NCI-H526 (cell line): Measurements from ENCODE around the gene MTHFD2.
"Not testable (repeated sequence)": the region's sequence is repeated elsewhere in the genome, so short reads cannot be mapped to it uniquely, and the experiment has no call there.

Experiments used
- DNase-seq, 2 experiments: peaks; one replicate each; lab custom pipeline; 2025; lab: John Stamatoyannopoulos, UW

Gene MTHFD2

GRCh38 chr2:74198023-74198460 is 373 bp upstream of the MTHFD2 start:
- DNase-seq = no peak

- DNase-seq = peak in 1 of 2 experiments; percentile 49
Measured at GRCh38 chr2:74199275-74199701, 873 bp downstream of the MTHFD2 start.

GRCh38 chr2:74199871-74200305 is 1.5 kb downstream of the MTHFD2 start:
- DNase-seq = no peak

GRCh38 chr2:74201196-74201595 is 2.8 kb downstream of the MTHFD2 start:
- no peak for DNase-seq

- DNase-seq = no peak
Measured at GRCh38 chr2:74201596-74201995, 3.2 kb downstream of the MTHFD2 start.

GRCh38 chr2:74204436-74204835 is 6.0 kb downstream of the MTHFD2 start:
- no peak for DNase-seq

DNA sequence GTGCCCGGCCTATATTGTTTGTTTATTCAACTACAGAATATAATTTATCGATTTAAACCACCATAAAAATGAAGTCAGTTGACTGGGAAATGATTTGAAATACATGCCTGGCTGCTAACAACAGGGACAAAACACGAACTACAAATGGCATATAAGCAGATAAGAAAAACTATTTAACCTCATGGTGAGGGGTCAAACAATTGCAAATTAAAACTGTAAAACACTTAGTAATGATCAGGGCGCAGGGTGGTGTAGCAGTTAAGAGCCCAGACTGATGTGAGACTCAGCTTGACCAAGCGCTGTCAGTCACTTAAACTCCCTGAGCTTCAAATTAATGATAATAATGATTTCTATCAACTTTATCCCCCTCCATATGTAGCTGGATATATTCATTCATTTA is 6.7 kb downstream of the MTHFD2 start:
- DNase-seq = no peak

DNA sequence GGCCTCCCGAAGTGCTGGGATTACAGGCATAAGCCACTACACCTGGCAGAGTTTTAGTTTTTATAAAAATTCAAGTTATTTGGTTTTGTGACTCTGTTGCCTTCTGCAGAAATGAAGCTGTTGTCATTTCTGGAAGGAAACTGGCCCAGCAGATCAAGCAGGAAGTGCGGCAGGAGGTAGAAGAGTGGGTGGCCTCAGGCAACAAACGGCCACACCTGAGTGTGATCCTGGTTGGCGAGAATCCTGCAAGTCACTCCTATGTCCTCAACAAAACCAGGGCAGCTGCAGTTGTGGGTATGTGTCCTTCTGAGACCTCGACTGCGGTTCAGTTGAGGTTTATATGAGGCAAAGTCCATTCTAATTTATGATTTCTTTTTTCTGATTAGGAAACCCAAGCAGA is 7.2 kb downstream of the MTHFD2 start:
- DNase-seq = peak in 1 of 2 experiments; percentile 22

DNA sequence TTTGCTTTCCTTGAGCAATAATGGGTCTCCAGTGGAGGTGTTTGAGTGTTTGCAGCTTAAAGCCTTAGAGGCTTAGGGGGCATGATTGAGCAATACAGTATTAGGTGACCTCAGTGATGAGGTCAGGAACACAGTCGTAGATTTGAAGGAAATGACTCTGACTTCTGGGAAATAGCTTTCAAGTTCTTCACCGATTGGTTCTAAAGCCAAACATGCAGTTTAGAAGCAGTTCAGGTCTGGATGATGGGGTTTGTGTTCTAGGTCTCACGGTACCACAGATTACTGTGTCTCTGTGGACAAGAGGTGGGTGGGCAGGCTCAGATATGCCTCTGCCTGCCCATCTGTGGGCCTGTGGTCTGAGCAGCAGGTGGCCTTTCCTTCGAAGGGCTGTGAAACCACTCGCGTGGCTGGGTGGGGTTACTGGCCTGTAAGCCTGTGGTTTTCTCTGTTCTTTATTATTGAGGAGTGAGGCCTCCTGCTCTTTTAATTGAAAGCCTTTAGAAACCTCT is 7.8 kb downstream of the MTHFD2 start:
- DNase-seq = no peak

DNA sequence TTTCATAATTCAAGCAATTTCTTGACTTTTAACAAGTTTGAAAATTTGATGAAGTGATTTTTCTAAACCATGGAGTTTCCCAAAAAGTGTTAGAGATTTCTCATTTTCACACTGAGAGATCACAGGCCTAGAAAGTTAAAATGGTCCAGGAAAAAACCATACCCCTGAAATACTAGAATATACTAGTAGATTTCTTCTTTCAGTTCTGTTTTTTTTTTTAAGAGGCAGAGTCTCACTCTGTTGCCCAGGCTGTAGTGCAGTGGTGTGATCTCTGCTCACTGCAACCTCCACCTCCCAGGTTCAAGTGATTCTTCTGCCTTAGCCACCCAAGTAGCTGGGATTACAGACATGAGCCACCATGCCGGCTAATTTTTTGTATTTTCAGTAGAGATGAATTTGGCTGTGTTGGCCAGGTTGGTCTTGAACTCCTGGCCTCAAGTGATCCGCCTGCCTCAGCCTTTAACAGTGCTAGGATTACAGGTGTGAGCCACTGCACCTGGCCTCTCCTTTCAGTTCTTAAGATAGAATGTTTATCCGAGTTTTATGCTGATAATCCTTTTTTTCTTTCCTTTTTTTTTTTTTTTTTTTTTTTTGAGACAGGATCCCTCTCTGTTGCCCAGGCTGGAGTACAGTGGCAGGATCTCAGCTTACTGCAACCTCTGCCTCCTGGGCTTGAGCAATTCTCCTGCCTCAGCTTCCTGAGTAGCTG is 14.4 kb downstream of the MTHFD2 start:
- no peak for DNase-seq

- not testable (repeated sequence) for DNase-seq
Measured at GRCh38 chr2:74215771-74216170, 17.4 kb downstream of the MTHFD2 start.

DNA sequence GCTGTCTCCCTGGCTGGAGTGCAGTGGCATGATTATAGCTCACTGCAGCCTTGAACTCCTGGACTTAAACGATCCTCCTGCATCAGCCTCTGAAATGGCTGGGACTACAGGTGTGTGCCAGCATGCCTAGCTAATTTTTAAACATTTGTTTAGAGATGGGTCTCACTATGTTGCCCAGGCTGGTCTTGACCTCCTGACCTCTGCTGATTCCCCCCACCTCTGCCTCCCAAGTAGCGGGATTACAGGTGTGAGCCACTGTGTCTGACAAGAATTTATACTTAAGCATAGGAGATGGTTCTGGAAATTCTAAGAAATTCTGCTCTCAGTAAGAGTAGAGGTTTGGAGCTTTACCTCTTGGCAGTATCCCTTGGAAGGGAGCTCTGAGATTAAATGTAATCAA is 18.2 kb downstream of the MTHFD2 start:
- no peak for DNase-seq

DNA sequence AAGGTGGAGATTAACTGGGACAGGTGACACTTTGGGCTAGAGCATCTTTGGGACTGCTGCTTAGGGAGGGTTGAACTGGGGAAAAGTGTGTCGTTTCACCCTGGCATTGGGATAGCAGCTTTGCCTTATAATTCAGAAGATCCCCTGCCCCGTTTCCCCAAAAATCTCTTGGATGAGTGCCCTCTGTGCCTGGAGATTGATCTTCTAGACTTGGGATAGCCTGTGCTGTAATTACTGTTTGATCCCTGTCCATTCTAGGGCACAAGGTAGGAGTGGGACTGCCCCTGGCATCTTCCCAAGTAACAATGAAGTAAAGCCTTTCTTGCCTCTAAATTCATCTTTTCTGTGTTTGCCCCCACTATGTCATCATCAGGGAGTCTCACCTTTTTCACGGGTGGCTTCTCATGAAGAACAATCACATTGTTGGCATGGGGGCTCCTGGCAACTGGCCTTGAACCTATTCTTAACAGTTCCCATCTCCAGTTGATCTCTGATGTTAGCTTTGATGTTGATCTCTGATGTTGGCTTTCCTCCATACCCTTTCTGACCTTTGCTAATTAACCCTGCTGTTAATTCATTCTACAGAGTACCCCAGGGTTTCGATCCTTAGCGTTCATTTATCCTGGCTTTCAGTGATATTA is 21.6 kb downstream of the MTHFD2 start:
- no peak for DNase-seq

GRCh38 chr2:74221091-74221490 is 22.7 kb downstream of the MTHFD2 start:
- no peak for DNase-seq

DNA sequence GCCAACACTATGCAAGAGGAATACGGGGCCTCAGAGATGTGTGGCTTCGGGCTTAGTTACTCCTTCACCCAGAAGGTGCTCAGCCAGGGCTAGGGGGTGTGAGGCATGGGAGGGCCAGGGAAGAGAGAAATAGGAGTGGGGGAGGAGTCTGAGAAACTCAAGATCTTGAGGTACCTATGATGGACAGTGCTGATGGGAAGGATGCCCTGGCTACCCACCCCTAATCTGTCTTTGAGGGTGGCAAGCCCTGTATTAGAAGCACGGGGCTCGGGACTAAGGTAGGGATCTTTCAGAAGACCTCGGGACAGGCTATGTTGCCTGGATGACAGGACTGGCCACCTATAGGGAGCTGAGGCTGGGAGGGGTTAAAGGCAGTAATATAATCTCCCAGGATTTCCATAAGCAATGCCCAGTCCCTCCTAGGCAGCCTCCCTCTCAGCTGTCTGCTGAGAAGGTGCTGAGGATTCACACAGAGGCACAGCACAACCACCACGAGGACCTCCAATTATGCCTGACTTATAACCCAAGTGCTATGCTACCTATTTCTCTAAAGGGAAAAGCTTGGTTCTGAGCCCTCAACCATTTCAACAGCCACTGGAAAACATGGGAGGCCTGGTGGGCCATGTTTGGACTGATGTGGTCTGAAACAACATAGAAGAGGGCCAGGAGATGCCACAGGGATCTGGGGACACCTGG is 23.3 kb downstream of the MTHFD2 start:
- peak in 1 of 2 experiments; percentile 1 for DNase-seq

DNA sequence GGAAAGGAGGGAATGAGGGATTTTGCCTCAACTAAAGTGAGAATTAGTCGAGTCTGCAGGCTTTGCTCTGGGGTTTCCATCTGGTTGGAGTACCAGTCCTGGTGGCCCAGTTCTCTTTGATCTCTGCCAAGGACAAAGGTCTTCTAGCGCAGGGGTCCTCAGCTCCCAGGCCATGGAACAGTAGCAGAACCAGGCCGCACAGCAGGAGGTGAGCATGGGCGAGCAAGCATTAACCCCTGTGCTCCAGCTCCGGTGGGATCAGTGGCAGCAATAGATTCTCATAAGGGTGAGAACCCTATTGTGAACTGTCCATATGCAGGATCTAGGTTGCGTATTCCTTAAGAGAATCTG is 23.9 kb downstream of the MTHFD2 start:
- no peak for DNase-seq

GRCh38 chr2:74223941-74224770 is 25.7 kb downstream of the MTHFD2 start:
- DNase-seq = no peak

DNA sequence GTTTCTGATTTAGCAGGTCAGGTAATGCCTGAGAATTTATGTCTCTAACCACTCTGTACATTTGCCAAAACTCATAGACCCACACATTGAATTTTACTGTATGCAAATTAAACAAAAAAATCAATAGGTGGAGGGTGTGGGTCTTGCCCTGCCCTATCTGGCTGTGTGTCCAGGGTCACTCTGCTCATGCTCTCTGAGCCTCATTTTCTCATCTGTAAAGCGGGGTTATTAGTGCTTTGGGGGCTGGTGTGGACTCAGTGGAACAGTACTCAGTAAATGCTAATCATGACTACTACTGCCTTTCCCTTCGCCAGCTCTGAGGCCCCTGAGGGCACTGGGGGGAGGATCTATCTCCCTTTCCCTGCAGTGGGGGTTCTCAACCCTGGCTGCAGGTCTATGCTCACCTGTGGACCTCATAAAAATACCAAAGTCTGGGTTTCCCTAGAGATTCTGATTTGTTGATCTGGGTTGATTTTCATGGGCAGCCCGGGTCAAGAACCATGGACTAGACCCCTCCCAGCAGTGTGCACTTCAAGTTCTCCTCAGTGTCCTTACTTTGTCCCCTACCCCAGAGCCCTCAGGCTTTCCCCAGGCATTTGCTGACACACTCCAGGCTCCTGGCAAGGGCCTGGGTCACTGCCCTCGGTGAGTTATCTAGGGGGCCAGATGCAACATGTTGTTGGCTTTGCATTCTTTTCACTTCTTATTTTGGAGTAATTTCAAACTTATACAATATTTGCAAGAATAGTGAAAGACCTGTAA is 27.5 kb downstream of the MTHFD2 start:
- DNase-seq = peak in 1 of 2 experiments; percentile 44

DNA sequence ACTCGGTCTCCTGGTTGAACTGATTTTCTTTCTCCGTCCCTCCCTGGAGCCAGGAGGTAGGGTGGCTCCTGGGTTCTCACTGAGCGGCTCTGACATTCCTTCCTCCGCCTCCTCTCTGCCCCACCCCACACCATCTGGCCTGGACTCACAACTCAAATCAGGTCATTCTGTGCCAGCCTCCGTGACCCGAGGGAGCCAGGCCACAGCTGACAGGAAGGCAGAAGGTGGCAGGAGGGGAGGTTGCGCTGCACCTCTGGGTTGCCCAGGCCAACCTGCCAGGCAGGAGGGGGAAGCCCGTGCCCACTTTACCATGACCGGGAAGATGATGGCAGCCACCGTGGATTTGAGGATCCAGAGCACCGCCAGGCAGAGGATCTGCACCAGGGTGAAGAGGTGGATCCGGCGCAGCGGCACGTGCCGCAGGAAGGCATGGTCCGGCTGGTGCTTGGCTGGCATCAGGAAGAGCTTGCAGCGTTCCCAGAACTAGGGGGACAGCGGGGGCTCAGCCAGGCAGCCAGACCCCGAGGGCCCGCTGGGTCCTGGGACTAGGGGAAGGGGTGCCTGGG is 28.3 kb downstream of the MTHFD2 start:
- no peak for DNase-seq

DNA sequence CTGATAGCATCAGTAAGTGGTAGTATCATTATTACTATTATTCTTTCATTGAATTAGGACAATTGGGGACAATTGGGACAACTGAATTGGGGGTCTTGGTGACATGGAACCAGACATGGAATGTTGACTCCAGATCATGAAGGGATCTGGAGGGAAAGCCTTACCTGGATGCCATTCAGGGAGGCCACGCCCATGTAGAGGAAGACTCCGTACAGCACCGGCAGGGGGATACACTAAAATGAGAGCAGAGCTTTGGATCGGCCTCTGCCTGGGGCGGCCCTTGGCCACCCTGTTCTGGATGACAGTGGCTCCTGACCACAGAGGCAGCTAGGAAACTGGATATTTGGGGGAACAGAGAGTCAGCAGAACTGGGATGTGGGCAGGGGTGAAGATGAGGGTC is 29.2 kb downstream of the MTHFD2 start:
- peak in 1 of 2 experiments; percentile 23 for DNase-seq

DNA sequence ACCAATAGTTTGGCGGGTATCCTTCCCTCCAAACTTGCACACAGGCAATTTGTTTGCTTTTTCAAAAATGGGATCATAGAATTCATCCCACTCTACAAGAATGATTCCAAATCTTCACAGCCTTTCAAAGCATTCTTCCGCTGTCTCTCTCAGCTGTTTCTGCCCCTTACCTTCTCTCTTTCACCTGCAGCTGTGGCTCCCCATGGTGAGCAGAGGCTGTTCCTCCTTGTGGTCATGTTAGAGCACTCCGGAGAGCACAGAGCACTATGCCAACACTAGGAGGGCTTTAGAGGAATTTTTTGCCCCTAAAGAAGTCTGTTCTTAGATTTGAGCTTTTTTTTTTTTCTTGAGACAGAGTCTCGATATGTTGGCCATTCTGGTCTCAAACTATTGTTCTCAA is 30.4 kb downstream of the MTHFD2 start:
- no peak for DNase-seq
